ENCODE data around the gene FILIP1L.

Gene FILIP1L

DNA sequence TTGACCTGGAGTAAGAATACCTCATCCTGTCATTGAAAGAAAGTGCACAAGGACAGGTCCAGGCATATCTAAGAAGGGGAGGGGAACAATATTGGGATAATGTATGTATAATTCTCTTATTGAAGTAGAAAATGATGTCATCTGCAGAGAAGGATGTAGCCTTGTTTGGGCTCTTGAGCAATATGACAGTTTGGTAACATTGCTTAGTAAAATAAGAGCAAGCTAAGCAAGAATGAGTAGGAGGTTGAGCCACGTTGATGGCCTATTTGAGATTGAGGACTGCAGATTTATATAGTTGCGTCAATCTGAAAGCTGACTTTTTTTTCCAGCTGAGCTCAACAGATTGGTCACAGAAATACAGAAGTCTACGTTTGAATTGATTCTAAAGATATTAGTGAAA lies 145.2 kb downstream of the FILIP1L start:
- no peaks in the 10 kb centered on the region for H3K4me1 ChIP-seq (ENCODE audit: control insufficient read depth, insufficient read depth, low read length, poor library complexity, severe bottlenecking)
- H3K4me3 ChIP-seq (ENCODE audit: insufficient read depth, low read depth, low read length, poor library complexity, severe bottlenecking) = no peak overlapping the region
- DNase-seq = no peak
- no peaks in the 10 kb centered on the region for H3K36me3 ChIP-seq (ENCODE audit: control insufficient read depth, insufficient read depth, low read length)
- no peaks in the 10 kb centered on the region for H3K27me3 ChIP-seq (replicated peaks; ENCODE audit: control insufficient read depth, insufficient read depth, low read length, poor library complexity, severe bottlenecking)
- H3K27ac ChIP-seq (ENCODE audit: insufficient read depth, low read length, poor library complexity, severe bottlenecking) = no peak overlapping the region
- no peaks in the 10 kb centered on the region for H3K9me3 ChIP-seq (ENCODE audit: control insufficient read depth, low read length)

DNA sequence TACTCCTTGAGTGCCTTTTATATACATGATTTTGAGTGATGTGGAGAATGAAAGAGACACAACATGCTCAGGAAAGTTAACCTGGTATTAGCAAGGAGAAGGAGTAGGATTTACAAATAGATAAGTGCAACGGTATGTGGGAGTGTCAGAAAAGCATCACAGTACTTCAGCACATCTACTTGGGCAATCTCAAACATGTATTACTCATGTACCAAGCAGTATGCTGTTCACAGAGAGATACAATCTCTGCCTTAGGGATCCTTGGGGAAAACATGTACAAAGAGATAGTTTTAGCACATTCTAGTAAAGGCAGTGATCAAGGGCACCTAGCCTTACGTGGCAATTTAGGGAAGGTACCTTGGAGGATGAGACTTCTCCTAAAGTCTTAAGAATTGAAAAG lies 146.5 kb downstream of the FILIP1L start:
- no peak for DNase-seq
- Histone ChIP-seq H3K4me1 (ENCODE audit: control insufficient read depth, insufficient read depth, low read length, poor library complexity, severe bottlenecking) (no peaks in the 10 kb centered on the region), H3K4me3 (ENCODE audit: insufficient read depth, low read depth, low read length, poor library complexity, severe bottlenecking) (no peak overlapping the region), H3K9me3 (ENCODE audit: control insufficient read depth, low read length) (no peaks in the 10 kb centered on the region), H3K36me3 (ENCODE audit: control insufficient read depth, insufficient read depth, low read length) (no peaks in the 10 kb centered on the region), H3K27ac (ENCODE audit: insufficient read depth, low read length, poor library complexity, severe bottlenecking) (no peak overlapping the region), H3K27me3 (replicated peaks; ENCODE audit: control insufficient read depth, insufficient read depth, low read length, poor library complexity, severe bottlenecking) (no peaks in the 10 kb centered on the region)

DNA sequence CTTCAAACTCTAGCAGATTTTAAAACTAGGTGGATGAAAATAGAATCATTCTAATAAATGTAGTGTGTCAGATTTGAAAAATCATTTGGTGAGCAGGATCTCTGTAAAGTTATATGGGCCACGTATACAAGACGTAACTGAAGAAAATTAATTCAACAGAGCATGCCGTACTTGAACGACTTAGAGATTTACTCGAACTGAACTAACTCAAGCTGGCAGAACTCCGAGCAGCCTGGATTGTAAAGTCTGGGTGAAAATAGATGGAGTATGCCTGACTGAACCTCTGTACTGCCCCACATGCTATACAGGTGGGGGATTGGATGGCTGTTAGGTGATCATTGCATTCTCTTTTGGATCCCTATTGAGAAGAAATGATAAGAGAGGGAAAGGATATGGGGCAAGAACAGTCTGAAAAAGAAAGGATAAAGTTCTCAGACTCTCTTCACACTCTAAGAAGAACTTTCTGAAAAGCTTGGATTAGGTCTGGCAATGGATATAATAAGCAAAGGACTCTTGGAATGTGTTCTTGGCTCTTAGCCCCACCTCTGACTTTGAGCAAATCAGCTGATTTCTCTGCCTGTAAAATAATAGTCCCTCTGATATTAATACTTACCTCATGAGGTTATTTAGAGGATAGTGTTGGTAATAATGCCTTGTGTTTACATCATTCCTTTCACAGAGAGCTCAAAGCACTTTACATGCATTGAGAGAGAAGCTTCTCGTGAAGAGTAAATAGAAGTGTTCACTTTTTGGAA lies 147.5 kb downstream of the FILIP1L start:
- DNase-seq = no peak

DNA sequence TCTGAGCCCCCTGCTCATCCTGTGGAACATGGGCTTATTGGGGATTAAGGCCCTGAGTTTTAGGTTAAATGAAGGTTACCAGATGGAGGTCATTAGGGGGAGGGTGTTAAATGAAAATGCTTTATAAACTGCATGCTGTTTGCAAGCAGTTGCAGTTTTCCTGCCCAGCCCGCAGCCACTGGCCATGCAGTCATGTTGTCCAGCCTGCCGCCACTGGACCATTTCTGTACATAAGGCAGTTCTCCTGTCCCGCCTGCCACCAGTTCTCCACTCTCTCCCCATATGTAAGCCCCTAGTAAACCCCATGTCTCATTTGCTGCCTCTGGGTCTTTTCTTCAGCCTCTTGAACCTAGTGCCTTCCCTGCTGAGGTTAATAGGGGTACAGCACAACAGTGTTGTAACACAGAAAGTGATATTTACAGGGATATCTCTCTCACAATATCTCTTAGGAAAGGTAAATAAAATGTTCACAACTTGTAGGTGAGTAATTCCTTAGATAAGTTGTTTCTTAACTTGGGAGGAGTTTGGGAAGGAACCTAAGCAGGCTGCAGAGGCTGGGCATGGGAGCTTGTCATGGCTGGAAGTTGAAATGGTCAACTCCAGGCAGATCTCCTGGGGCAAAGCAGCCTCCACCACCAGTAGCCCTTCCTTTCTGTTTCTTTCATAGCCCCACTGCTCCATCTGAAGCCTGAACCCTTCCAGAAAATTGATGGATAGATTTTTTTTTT lies 148.5 kb downstream of the FILIP1L start:
- Histone ChIP-seq H3K4me3 (ENCODE audit: insufficient read depth, low read depth, low read length, poor library complexity, severe bottlenecking) (no peak overlapping the region), H3K27me3 (replicated peaks; ENCODE audit: control insufficient read depth, insufficient read depth, low read length, poor library complexity, severe bottlenecking) (no peaks in the 10 kb centered on the region), H3K9me3 (ENCODE audit: control insufficient read depth, low read length) (no peaks in the 10 kb centered on the region), H3K36me3 (ENCODE audit: control insufficient read depth, insufficient read depth, low read length) (no peaks in the 10 kb centered on the region), H3K4me1 (ENCODE audit: control insufficient read depth, insufficient read depth, low read length, poor library complexity, severe bottlenecking) (no peaks in the 10 kb centered on the region), H3K27ac (ENCODE audit: insufficient read depth, low read length, poor library complexity, severe bottlenecking) (no peak overlapping the region)
- no peak for DNase-seq

More for the DNA sequence above, 147.5 kb downstream of the FILIP1L start:
- Histone ChIP-seq H3K4me3 (ENCODE audit: insufficient read depth, low read depth, low read length, poor library complexity, severe bottlenecking) (no peak overlapping the region), H3K36me3 (ENCODE audit: control insufficient read depth, insufficient read depth, low read length) (no peaks in the 10 kb centered on the region), H3K4me1 (ENCODE audit: control insufficient read depth, insufficient read depth, low read length, poor library complexity, severe bottlenecking) (no peaks in the 10 kb centered on the region), H3K27ac (ENCODE audit: insufficient read depth, low read length, poor library complexity, severe bottlenecking) (no peak overlapping the region), H3K27me3 (replicated peaks; ENCODE audit: control insufficient read depth, insufficient read depth, low read length, poor library complexity, severe bottlenecking) (no peaks in the 10 kb centered on the region), H3K9me3 (ENCODE audit: control insufficient read depth, low read length) (no peaks in the 10 kb centered on the region)

DNA sequence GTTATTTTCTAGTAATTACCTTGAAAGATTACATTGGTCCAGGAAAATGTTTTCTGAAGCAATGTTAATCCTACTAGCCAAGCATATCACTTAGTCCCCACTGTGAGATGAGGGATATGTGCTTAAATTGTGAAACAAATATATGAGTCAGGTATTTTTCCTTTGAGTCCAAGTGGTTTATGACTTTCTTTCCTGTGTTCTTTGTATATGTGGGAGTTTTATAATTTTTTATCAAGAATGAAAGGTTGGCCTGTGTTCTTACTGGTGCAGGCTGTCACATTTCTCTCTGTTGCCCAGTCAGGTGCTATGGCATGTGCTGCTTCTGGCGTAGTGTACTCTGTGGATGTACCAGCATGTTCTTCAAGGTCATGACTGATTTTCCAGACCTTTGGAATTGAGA lies 149.2 kb downstream of the FILIP1L start:
- Histone ChIP-seq H3K4me3 (ENCODE audit: insufficient read depth, low read depth, low read length, poor library complexity, severe bottlenecking) (no peak overlapping the region), H3K4me1 (ENCODE audit: control insufficient read depth, insufficient read depth, low read length, poor library complexity, severe bottlenecking) (no peaks in the 10 kb centered on the region), H3K27me3 (replicated peaks; ENCODE audit: control insufficient read depth, insufficient read depth, low read length, poor library complexity, severe bottlenecking) (no peaks in the 10 kb centered on the region), H3K27ac (ENCODE audit: insufficient read depth, low read length, poor library complexity, severe bottlenecking) (no peak overlapping the region), H3K9me3 (ENCODE audit: control insufficient read depth, low read length) (no peaks in the 10 kb centered on the region), H3K36me3 (ENCODE audit: control insufficient read depth, insufficient read depth, low read length) (no peaks in the 10 kb centered on the region)
- no peak for DNase-seq

DNA sequence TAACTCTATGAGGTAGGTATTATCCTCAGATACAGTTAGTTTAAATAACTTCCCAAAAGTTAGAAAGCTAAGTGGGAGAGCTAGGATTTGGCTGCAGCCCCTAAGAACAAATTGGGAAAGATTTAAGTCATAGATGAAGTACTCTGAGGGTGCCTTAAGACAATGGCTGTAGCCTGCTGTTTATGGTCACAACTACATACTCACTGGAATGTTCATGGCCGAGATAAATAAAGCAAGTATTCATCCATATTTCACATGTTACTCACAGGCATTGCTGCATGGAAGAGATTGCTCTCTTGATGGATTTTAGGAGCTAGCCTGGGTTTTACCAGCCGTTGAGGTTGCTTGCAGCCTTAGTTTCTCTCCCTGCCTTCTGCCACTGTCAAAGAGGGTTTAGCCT lies 151.6 kb downstream of the FILIP1L start:
- Histone ChIP-seq H3K27ac (ENCODE audit: insufficient read depth, low read length, poor library complexity, severe bottlenecking) (no peak overlapping the region), H3K4me3 (ENCODE audit: insufficient read depth, low read depth, low read length, poor library complexity, severe bottlenecking) (no peak overlapping the region), H3K4me1 (ENCODE audit: control insufficient read depth, insufficient read depth, low read length, poor library complexity, severe bottlenecking) (no peaks in the 10 kb centered on the region), H3K27me3 (replicated peaks; ENCODE audit: control insufficient read depth, insufficient read depth, low read length, poor library complexity, severe bottlenecking) (no peaks in the 10 kb centered on the region), H3K36me3 (ENCODE audit: control insufficient read depth, insufficient read depth, low read length) (no peaks in the 10 kb centered on the region), H3K9me3 (ENCODE audit: control insufficient read depth, low read length) (no peaks in the 10 kb centered on the region)
- no peak for DNase-seq

DNA sequence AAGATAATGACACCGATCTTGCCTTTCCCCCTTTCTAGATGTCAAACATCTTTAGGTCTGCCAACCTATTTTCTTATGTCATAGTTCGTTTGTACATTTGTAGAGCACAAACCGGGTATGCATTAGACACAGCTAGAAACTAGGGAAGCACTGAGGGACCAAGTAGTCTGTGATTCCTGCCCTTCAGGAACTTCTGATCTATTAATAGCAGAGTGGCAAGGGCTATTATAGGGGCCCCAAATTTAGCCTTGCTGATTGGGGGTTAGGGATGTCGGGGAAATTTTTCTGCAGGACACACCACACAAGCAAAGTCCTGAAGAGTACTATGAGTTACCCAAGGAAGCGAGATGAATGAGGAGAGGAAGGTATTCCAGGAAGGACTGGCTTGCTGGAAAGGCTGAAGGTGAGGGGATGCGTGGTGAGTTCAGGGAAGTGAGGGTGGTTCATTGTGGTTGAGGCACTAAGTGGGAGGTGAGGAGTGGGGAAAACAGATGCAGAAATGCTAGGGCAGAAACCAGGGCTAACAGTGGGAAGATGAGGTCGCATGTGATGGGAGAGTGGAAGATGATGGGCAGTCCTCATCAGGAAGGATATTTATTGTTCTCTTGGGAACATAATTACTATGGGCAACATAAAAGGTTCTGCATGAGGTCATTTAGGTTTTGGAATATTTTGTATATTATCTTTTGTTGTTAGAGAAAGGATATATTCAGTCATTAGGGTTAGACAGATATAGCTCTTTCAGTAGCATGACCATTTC lies 152.4 kb downstream of the FILIP1L start:
- H3K9me3 ChIP-seq (ENCODE audit: control insufficient read depth, low read length) = no peaks in the 10 kb centered on the region

DNA sequence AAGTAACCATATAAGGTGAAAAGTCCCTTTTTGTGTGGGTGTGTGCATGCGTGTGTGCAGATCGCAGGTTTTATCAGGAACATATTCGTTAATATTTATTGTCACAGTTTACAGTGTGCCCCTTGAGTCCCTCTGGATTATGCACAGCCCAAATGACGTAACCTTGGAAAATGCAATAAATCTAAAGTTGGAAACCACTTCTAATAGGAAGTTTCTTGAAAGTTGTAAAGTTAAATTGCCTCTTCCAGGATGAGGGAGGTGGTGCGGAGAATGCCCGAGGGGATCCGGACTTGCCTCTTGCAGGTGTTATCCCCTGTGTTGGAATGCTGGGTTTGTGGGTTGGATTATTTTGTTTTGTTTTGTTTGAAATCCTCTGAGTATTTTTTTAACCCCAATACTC lies 153.4 kb downstream of the FILIP1L start:
- Histone ChIP-seq H3K27ac (ENCODE audit: insufficient read depth, low read length, poor library complexity, severe bottlenecking) (no peak overlapping the region), H3K36me3 (ENCODE audit: control insufficient read depth, insufficient read depth, low read length) (no peaks in the 10 kb centered on the region), H3K4me3 (ENCODE audit: insufficient read depth, low read depth, low read length, poor library complexity, severe bottlenecking) (no peak overlapping the region), H3K4me1 (ENCODE audit: control insufficient read depth, insufficient read depth, low read length, poor library complexity, severe bottlenecking) (no peaks in the 10 kb centered on the region), H3K9me3 (ENCODE audit: control insufficient read depth, low read length) (no peaks in the 10 kb centered on the region), H3K27me3 (replicated peaks; ENCODE audit: control insufficient read depth, insufficient read depth, low read length, poor library complexity, severe bottlenecking) (no peaks in the 10 kb centered on the region)
- DNase-seq = no peak

More for the DNA sequence above, 152.4 kb downstream of the FILIP1L start:
- DNase-seq = no peak
- no peak overlapping the region for H3K4me3 ChIP-seq (ENCODE audit: insufficient read depth, low read depth, low read length, poor library complexity, severe bottlenecking)
- no peaks in the 10 kb centered on the region for H3K36me3 ChIP-seq (ENCODE audit: control insufficient read depth, insufficient read depth, low read length)
- H3K27ac ChIP-seq (ENCODE audit: insufficient read depth, low read length, poor library complexity, severe bottlenecking) = no peak overlapping the region
- H3K4me1 ChIP-seq (ENCODE audit: control insufficient read depth, insufficient read depth, low read length, poor library complexity, severe bottlenecking) = no peaks in the 10 kb centered on the region
- H3K27me3 ChIP-seq (replicated peaks; ENCODE audit: control insufficient read depth, insufficient read depth, low read length, poor library complexity, severe bottlenecking) = no peaks in the 10 kb centered on the region

DNA sequence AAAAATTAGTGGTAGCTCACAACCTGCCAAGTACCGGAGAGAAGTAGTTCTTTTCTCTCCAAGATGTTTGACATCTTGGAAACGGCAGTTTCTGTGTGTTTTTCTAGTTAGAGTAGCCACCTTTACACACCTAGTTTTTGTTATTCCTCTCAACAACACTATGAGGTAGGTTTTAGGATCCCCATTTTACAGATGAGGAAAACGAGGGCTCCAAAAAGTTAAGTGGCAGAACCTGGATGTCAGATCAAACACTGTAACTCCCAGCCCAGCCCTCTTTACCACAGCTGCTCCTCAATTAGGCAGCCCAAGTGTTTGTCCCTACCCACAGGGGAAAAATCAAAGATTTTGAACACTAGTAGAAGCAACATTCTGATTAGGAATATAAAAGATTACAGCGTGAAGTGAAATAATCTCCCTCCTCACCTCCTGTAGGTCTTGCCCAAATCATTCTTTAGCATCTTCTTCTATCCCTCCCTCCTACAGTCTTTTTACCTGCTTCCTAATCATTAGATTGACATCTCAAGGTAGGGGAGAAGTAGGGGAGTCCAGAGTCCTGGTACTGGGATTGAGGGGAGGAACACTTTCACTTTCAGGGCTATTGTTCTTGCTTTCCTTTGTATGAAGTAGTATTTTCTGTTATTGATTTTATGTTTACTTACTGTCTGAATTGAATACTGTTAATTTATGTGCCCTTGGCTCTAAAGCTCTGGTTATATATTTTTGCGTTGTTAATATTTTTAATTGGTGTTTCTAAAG lies 154.0 kb downstream of the FILIP1L start:
- DNase-seq = no peak
- no peaks in the 10 kb centered on the region for H3K27me3 ChIP-seq (replicated peaks; ENCODE audit: control insufficient read depth, insufficient read depth, low read length, poor library complexity, severe bottlenecking)
- H3K4me1 ChIP-seq (ENCODE audit: control insufficient read depth, insufficient read depth, low read length, poor library complexity, severe bottlenecking) = no peaks in the 10 kb centered on the region
- H3K36me3 ChIP-seq (ENCODE audit: control insufficient read depth, insufficient read depth, low read length) = no peaks in the 10 kb centered on the region
- H3K27ac ChIP-seq (ENCODE audit: insufficient read depth, low read length, poor library complexity, severe bottlenecking) = no peak overlapping the region
- no peak overlapping the region for H3K4me3 ChIP-seq (ENCODE audit: insufficient read depth, low read depth, low read length, poor library complexity, severe bottlenecking)
- H3K9me3 ChIP-seq (ENCODE audit: control insufficient read depth, low read length) = no peaks in the 10 kb centered on the region
